Measurements from ENCODE around the gene TMEM61. TPM values are rescaled to one million over a fixed set of nuclear protein-coding genes. Genes with fewer than 3 reads are reported as not detected.

The TMEM61 gene
- total RNA-seq, 1 donor from 2014 or later, result not detected

Other genes with a start within 250 kb of the TMEM61 start
- 4.2 TPM for gene PARS2, start 216.1 kb upstream of the TMEM61 start, total RNA-seq
- not detected for gene TTC22, start 179.3 kb upstream of the TMEM61 start, total RNA-seq
- 12.0 TPM for gene DHCR24, start 93.4 kb upstream of the TMEM61 start, total RNA-seq
- not detected for gene BSND, start 18.3 kb downstream of the TMEM61 start, total RNA-seq
- not detected for gene PCSK9, start 58.9 kb downstream of the TMEM61 start, total RNA-seq
- gene USP24, start 234.7 kb downstream of the TMEM61 start, total RNA-seq, result 34.5 TPM